ENCODE results near the gene LMBRD1. TPM values are rescaled to one million over a fixed set of nuclear protein-coding genes. Genes with fewer than 3 reads are reported as not detected.

The LMBRD1 gene
- total RNA-seq, 1 donor from 2014 or later, result 40.7 TPM

GRCh38 chr6:69699655-69700054 lies 97.2 kb downstream of the LMBRD1 start:
- Mint-ChIP-seq H3K27me3 (ENCODE audit: unreplicated experiment) (no peaks in the 10 kb centered on the region), H3K9me3 (ENCODE audit: unreplicated experiment) (no peaks in the 10 kb centered on the region), H3K4me1 (ENCODE audit: unreplicated experiment) (peaks cover 17% of the 10 kb centered on the region), H3K4me3 (ENCODE audit: unreplicated experiment) (no peak overlapping the region), H3K36me3 (ENCODE audit: unreplicated experiment) (peaks cover 31% of the 10 kb centered on the region), H3K27ac (ENCODE audit: unreplicated experiment) (no peak overlapping the region)
- DNase-seq (ENCODE audit: extremely low spot score, unreplicated experiment), result no peak
- TF ChIP-seq, protein P1, sequence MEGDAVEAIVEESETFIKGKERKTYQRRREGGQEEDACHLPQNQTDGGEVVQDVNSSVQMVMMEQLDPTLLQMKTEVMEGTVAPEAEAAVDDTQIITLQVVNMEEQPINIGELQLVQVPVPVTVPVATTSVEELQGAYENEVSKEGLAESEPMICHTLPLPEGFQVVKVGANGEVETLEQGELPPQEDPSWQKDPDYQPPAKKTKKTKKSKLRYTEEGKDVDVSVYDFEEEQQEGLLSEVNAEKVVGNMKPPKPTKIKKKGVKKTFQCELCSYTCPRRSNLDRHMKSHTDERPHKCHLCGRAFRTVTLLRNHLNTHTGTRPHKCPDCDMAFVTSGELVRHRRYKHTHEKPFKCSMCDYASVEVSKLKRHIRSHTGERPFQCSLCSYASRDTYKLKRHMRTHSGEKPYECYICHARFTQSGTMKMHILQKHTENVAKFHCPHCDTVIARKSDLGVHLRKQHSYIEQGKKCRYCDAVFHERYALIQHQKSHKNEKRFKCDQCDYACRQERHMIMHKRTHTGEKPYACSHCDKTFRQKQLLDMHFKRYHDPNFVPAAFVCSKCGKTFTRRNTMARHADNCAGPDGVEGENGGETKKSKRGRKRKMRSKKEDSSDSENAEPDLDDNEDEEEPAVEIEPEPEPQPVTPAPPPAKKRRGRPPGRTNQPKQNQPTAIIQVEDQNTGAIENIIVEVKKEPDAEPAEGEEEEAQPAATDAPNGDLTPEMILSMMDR (IDR thresholded peaks at IDR 0.05), result no peak

- TF ChIP-seq, protein P1 (IDR thresholded peaks at IDR 0.05), result no peak
- no peak overlapping the region for H3K4me3 Mint-ChIP-seq (ENCODE audit: unreplicated experiment)
- no peaks in the 10 kb centered on the region for H3K27me3 Mint-ChIP-seq (ENCODE audit: unreplicated experiment)
- no peak overlapping the region for H3K27ac Mint-ChIP-seq (ENCODE audit: unreplicated experiment)
- peaks cover 29% of the 10 kb centered on the region for H3K4me1 Mint-ChIP-seq (ENCODE audit: unreplicated experiment)
- no peak for DNase-seq (ENCODE audit: extremely low spot score, unreplicated experiment)
- peaks cover 29% of the 10 kb centered on the region for H3K36me3 Mint-ChIP-seq (ENCODE audit: unreplicated experiment)
- no peaks in the 10 kb centered on the region for H3K9me3 Mint-ChIP-seq (ENCODE audit: unreplicated experiment)
These were observed 100.5 kb downstream of the LMBRD1 start for GRCh38 chr6:69696273-69696672.

DNA sequence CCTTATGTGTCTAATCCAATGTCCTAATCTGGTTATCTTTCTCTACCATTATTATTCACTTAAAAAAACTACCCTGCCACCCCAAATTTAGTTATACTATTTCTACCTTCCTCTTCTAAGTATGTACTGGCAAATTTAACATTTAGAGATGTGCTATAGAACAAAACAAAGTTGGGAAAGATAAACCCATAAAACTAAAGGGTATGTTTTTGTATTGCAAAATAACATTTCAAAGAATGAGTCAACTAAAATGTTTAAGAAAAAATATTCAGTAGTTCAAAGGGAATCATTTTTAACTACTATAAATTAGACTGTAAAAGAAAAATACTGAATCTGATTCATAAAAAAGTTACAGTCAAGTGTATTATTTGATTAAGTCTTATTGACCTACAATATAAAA lies 103.0 kb downstream of the LMBRD1 start:
- Mint-ChIP-seq H3K27me3 (ENCODE audit: unreplicated experiment) (no peaks in the 10 kb centered on the region), H3K4me1 (ENCODE audit: unreplicated experiment) (peaks cover 34% of the 10 kb centered on the region), H3K4me3 (ENCODE audit: unreplicated experiment) (no peak overlapping the region), H3K9me3 (ENCODE audit: unreplicated experiment) (no peaks in the 10 kb centered on the region), H3K27ac (ENCODE audit: unreplicated experiment) (peak overlapping the region; percentile 64), H3K36me3 (ENCODE audit: unreplicated experiment) (peaks cover 32% of the 10 kb centered on the region)
- TF ChIP-seq, protein P1 (IDR thresholded peaks at IDR 0.05), result no peak
- DNase-seq (ENCODE audit: extremely low spot score, unreplicated experiment), result no peak

GRCh38 chr6:69690986-69691385 lies 105.8 kb downstream of the LMBRD1 start:
- Mint-ChIP-seq H3K9me3 (ENCODE audit: unreplicated experiment) (no peaks in the 10 kb centered on the region), H3K27me3 (ENCODE audit: unreplicated experiment) (no peaks in the 10 kb centered on the region), H3K4me1 (ENCODE audit: unreplicated experiment) (peaks cover 36% of the 10 kb centered on the region), H3K27ac (ENCODE audit: unreplicated experiment) (no peak overlapping the region), H3K36me3 (ENCODE audit: unreplicated experiment) (peaks cover 12% of the 10 kb centered on the region), H3K4me3 (ENCODE audit: unreplicated experiment) (no peak overlapping the region)
- DNase-seq (ENCODE audit: extremely low spot score, unreplicated experiment), result no peak
- TF ChIP-seq, protein P1 (IDR thresholded peaks at IDR 0.05), result no peak

DNA sequence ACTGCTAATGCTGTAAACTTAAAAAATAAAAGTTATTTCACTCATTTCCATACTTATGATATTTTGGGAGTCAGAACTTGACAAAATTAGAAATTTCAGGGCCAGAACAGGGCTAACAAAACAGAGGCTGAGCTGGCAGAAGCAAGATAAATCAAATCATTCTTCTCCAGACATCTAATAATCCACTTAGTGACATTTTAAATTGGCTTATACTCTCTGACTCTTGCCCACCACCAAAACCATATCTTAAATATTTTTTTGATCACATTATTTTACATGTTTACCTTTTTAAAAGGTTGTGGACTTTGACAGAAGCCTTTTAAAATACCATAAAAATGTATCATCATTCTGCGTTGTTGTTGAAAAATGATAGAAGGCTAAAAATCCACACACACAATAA lies 116.5 kb downstream of the LMBRD1 start:
- TF ChIP-seq, protein P1 (IDR thresholded peaks at IDR 0.05), result no peak
- Mint-ChIP-seq H3K36me3 (ENCODE audit: unreplicated experiment) (peaks cover 18% of the 10 kb centered on the region), H3K4me3 (ENCODE audit: unreplicated experiment) (no peak overlapping the region), H3K4me1 (ENCODE audit: unreplicated experiment) (no peaks in the 10 kb centered on the region), H3K27ac (ENCODE audit: unreplicated experiment) (no peak overlapping the region), H3K9me3 (ENCODE audit: unreplicated experiment) (no peaks in the 10 kb centered on the region), H3K27me3 (ENCODE audit: unreplicated experiment) (no peaks in the 10 kb centered on the region)
- no peak for DNase-seq (ENCODE audit: extremely low spot score, unreplicated experiment)

All from osteocyte (in vitro differentiated cells).